Loucy (cell line): ENCODE measurements around the gene SHB.

Experiments
- EZH2phosphoT487 ChIP-seq: fragments of 200-600 bp; IDR thresholded peaks from 2 replicates; pipeline ENCODE4 v1.6.1; 2018; ENCODE audit warnings: antibody characterized with exemption, mild to moderate bottlenecking, moderate library complexity, borderline replicate concordance
- TF ChIP-seq, protein P1 (sequence below): fragments of 200-600 bp; sonication (generic); conservative IDR thresholded peaks from 2 replicates; pipeline ENCODE4 v1.5.1; 2014; ENCODE audit warnings: mild to moderate bottlenecking, antibody characterized with exemption, low read length

DNA sequence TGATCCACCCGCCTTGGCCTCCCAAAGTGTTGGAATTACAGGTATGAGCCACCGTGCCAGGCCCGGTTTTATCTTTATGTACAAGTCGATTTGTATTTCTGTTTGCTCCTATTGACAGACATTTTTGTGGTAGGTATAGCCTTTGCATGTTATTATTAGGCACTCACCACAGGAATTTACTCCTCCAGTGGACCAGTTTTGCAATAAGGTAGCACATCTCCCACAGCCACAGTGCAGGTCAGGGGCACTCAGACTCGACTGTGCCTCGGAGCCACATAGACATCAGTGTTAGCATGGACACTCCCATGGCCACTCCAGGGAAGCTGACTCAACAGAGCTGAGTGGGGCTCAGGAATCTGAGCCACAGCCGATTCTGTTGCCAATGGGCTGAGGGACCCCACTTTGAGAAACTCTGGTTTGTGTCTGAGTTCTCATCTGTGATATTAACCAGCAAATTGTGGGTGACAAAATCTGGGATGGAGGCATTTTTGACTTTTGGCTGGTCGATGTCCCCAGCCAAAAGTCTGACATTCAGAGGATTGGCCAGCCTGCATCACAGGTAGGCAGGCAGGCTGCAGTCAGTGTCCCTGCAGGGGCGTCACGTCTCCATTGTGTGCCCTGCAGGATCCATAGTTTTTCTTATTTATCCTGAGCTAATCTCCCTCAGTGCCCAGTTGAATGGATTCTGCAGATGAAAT lies 15.0 kb upstream of the SHB start:
- TF ChIP-seq, protein P1, sequence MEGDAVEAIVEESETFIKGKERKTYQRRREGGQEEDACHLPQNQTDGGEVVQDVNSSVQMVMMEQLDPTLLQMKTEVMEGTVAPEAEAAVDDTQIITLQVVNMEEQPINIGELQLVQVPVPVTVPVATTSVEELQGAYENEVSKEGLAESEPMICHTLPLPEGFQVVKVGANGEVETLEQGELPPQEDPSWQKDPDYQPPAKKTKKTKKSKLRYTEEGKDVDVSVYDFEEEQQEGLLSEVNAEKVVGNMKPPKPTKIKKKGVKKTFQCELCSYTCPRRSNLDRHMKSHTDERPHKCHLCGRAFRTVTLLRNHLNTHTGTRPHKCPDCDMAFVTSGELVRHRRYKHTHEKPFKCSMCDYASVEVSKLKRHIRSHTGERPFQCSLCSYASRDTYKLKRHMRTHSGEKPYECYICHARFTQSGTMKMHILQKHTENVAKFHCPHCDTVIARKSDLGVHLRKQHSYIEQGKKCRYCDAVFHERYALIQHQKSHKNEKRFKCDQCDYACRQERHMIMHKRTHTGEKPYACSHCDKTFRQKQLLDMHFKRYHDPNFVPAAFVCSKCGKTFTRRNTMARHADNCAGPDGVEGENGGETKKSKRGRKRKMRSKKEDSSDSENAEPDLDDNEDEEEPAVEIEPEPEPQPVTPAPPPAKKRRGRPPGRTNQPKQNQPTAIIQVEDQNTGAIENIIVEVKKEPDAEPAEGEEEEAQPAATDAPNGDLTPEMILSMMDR, result no peak
- no peak for TF ChIP-seq EZH2phosphoT487
